GM18511 (cell line): ENCODE results near the gene GLIS1.

Experiments used
- ATAC-seq: cut with Tn5 transposase; IDR thresholded peaks from one replicate; pipeline ENCODE4 v1.9.1; 2021; ENCODE audit warnings: mild to moderate bottlenecking, moderate library complexity; ENCODE audit not compliant: unreplicated experiment

The GLIS1 gene

DNA sequence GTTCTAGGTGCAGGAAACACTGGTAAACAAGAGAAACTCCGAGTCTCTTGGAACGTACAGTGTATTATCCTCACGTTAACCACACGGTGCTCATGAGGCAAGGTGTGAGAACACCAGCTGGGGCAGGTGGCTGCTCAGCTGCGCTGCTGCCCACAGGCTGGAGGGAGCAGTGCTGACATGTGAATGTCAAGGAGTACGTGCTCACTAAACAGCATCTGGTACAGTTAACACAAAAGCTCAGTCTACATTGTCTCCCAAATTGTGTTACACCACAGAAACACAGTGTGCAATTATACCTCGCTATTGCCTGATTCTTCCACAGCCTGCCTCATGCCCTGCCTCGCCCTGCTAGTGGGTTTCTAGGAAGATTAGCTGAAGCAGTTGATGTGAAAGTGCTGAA lies 138.4 kb downstream of the GLIS1 start:
- no peak for ATAC-seq

DNA sequence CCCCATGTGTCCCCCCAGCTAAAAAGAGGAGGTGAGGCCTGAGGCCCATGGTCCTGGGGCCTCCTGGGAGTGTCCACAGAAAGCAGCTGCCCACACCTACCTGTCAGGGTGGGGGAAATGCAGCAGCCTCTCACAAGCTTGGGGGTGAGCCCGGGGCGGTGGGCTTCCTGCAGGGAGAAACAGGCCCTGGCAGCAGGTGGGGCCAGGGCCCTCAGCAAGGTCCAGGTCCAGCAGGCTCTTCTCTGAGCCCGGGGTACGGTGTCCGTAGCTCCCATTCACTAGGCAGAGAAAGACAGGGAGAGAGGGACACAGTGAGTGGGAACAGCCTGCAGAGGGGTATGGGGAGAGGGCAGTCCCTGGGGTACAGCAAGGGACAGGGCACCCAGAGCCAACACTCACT lies 139.0 kb downstream of the GLIS1 start:
- ATAC-seq = no peak

DNA sequence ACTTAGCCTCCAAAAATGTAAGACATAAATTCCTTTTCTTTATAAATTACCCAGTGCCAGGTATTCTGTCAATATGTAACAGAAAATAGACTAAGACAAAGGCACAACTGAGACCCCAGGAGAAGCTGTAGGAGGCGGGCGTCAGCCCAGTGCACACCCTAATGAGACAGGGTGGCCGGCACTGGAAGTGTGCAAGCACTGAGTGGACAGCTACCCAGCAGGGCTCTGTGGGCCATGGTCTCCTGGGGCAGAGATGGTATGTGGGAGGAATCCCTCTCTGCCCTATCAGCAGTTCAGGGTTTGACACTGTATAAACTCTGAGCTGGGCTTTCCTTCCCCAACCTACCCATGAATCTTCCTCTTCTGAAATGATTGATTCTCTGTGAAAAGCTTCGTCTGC lies 139.5 kb downstream of the GLIS1 start:
- ATAC-seq = no peak

DNA sequence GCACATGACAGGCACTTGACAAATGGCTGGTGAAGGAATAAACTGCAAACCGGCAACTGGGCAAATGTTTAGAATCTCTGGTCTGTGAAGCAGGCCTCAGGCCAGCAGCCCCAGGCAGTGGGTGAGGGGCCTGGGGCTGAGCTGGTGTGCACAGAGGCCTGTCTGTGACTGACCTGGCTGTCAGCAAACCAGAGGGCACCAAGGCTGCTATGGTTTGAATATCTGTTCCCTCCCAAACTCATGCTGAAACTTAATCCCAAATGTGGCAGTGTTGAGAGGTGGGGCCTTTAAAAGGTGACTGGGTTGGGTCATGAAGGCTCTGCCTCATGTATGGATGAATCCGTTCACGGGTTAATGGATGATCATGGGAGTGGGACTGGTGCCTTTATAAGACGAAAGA lies 140.0 kb downstream of the GLIS1 start:
- ATAC-seq = no peak

DNA sequence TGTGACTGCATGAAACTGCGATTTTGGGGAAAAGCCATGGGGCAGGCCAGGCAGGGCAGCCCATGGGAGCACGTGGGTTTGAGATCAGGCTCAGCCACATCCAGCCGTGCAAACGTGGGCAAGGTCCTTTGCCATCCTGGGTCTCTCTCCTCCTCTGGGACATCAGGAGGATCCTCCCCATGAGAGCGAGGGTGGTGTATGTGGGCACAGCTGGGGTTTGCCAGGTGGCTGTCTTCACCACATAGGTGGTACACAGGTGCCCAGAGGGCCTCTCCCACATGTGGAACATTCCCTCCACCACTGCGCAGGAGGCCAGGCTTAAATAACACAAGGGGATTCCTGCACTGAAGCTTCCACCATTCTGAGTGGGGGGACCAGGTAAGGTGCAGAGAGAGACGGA lies 143.1 kb downstream of the GLIS1 start:
- ATAC-seq = no peak

DNA sequence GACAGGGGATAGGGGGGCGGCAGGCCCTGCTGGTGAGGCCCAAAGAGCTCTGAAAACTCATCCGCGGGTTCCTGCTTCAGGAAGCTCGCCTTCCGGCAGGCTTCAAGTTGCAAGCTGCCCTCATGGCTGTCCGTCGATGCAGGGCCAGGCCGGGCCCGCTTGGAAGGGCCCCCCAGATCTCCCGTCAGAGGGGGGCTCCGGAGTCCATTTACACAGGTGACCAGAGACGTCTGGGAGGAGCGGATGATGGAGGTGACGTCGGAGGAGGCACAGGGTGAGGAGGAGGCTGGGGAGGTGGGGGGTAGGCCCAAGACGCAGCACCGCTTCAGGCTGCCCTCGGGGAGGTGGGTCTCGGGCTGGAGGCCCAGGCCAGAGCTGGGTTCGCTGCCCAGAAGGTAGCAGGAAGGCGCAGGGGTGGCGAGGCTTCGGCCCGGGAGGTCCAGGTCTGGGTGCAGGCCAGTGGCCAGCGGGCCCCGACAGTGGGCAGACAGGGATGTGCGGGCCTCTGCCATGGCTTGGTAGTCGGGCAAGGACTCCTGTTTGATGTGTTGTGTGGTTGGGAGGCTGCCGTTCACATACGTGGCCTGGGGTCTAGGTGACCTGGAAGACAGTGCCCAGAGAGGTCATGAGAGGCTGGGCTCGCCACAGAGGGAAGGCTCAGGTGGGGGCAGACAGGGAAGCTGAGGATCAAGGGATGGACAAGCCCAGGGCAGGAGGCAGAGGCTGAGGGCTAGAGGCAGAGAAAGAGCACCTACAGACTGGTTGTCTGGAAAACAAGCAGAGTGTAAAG lies 144.4 kb downstream of the GLIS1 start:
- no peak for ATAC-seq

DNA sequence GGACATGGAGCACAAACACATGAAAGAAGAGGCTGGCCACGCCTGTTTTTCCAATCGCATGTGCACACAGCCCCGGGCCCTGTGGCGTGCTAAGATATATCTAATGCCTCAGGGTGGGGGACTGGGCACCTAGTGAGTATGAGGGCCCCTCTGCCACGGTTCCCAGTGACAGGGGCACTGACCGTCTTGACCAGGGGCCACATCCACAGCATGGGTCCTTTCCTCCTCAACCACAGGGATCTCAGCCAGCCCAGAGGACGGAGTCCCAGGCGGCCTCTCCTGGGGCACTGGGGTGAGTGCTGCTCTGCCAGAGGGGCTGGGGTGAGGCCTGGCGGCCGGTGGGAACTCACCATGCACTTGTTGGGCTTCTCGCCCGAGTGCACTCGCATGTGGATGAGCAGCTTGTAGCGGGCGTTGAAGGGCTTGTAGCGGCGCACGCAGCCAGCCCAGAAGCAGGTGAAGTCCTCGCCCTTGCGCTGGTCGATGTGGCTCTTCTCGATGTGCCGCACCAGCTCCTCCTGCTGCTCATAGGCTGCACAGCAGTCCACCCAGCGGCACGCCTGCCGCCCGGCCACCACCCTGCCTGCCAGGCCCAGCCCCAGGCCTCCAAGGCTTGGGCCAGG lies 145.1 kb downstream of the GLIS1 start:
- ATAC-seq = no peak

DNA sequence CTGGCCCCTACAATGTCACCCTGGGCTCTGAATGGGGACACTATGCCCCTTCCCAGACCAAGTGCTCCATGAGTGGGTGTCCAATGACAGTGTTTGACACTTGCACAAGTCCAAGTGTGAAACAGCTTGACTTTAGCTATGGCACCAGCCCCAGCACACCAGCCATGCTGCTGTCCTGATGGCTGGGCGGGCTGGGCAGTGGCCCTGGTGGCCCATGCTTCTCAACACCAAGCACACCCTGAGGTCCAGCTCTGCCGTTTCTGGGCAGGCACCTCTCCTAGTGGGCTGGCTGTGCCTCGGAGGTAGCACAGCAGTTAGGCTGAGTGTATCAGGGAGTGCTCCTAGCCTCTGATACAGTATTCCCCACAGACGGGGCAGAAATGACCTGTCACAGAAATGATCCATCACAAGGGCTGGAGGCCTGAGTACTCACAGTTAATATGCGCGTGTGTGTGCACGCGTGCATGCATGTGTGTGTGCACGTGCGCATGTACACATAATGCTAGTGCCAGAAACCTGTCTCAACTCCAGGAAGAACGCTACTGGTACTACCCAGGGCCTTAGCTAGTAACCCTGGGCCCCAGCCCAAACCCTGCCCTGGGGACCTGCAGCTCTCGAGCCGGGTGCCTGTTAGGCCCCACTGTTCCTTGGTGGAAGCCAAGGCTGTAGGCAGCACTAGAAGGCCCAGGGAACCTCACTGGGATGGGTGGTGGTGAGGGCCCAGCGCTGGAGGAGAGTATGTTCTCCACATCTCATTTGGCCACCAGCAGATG lies 145.8 kb downstream of the GLIS1 start:
- ATAC-seq = no peak

DNA sequence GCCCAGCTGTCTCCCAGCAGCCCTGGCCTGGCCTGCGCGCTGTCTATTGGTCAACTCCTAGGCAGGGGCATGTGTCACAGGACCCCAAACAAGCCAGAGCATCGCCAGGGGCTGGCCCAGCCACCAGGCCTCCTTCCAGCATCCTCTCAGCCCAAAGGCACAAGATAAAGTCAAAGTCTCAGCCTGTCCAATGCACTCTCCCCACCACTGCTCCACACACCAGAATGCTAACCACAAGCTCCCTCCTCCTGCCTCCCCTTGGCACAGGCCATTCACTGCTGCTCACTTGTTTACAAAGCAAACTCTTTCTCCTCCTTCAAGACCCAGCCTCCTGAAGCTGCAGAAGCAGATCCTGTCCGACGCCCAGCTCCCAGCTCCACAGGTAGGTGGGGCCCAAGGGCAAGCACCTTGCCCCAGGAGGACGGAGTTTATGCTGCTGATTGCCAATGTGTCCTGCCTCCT lies 146.4 kb downstream of the GLIS1 start:
- no peak for ATAC-seq

DNA sequence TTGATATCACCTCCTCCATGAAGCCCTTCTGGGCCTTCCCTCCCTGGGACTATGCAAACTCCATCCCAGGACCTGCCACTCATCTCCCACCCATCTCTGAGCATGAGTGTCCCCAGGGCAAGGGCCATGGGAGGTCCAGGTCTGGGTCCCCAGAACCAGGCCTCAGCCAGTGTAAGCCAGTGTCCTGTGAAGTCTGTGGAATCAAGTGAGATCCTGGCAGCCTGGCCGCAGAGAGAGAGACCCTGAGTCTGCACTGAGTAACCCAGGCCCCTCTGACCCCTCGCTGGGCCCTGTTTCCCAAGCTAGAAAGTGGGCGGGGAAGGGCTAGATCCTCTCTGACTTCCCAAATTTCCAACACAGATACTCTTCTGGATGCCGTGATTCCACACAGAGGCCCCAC lies 147.0 kb downstream of the GLIS1 start:
- no peak for ATAC-seq

DNA sequence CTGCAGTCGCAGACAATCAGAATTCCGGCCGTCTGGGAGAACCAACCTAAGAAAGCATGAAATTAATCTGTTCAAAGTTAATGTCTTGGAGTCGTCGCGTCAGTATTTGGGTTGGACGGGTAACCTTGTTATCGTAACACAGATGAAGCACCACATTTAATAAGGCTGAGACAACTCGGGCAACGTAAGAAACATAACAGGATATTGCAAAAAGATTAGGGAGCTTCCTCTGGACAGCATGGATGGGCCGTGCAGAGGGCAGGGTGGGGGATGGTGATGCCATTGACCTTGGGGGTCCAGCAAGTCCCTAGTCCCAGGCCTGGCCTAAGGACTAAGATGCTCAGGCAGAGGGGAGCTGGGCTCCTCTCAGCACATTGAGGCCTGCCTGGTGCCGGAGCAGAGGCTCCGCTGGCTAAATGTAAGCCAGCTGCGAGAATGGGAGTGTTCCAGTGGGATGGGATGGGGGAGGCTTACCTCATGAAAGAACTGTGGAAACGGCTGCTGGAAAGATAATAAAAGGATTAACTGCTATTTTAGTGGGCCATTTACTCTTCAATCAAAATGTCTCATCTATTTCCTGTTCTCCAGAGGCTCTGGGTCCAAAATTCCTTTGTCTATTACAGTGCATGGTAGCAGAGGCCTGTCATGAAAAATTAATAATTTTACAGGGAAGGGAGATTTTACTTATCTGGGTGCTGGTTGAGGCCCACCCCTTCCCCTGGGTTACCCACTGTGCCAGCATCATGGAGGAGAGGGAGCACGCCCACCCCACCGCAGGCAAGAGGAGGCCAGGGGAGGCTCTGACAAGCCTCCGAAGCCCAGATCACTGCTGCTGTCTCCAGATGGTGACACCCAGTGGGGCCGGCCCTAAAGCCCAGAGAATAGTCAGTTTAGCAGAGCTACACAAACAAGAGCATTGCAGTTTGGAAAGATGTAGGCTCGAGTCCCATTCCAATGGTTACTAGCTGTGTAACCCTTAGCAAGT lies 148.1 kb downstream of the GLIS1 start:
- ATAC-seq = no peak

DNA sequence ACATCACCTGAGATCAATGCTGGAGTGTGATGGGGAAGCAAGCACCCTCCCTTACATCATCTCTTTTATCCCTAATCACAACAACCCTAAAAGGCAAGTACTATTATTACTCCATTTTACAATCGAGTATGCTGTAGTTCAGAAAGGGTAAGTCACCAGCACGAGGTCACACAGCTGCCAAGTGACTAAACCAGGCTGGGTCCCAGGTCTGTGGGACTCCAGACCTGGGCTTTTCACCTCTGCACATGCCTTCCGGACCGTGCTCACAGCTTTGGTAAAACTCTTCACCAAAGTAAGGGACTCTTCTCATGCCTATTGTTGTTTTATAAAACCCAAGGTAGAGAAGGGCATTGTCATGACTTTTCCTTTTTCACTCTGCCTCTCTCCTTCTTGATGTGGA lies 148.9 kb downstream of the GLIS1 start:
- ATAC-seq = no peak

DNA sequence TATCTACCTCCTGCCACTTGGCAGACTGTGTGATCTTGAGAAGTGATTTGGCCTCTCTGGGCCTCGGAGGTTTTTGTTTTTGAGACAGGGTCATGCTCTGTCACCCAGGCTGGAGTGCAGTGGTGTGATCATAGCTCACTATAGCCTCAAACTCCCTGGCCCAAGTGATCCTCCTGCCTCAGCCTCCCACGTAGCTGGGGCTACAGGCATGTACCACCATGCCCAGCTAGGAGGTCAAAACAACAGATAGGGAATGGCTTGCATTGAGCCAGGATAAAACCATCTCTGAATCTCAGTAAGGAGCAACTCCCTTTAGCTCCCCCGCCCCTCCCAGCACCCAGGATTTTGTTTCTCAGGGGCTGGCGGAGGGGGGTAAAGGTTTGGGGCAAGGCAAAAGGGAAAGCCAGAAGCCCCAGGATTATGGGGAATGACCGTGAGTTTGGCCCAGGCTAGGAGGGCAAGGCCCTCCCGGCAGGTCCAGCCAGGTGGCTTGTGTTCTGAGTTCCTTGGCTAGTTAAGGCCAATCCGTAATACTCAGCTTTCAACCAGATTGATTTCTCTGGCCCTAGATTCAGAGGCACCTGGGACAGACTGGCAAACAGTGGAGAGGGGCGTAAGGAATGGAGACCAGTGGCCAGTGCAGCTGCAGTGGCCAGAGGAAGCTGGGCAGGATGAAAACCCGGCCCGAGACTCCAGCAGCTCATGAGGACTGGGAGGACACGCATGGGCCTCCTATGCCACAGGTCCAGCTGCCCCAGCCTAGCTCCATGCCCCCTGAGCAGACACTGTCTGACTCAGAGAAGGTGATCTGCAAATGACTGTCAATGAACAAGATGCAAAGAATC lies 149.7 kb downstream of the GLIS1 start:
- ATAC-seq = no peak

DNA sequence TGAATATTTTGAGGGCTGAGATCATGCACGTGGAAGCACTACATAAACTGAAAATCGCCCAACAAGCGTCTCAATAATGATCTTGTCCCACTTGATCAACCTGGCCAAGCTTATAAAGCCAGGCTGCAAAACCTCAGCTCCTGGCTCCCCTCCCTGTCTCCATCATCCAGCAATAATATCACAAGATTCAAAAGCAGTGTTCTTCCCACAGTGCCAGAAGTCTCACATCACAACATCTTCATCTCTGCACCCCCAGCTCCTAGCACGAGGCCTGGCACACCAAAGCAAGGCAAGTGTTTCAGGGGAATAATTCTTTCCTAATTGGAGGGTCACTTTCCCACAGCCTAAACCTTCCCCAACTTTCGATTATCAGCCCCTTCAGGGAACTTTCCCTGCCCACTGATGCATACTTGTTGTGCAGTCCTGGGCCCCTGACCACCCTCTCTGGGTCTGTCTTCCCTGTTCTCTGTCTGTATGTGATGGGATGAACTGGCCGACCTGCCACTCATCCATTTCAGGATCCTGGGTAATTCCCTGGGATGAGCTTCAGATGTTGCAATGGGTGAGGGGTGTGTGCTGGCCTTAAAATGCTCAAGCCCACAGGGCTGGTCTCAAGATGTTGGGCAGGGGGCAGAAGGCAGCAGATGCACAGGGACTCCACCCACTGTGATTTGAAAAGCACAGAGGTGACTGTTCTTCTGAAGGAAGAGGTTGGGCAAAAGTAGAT lies 150.7 kb downstream of the GLIS1 start:
- ATAC-seq = no peak

DNA sequence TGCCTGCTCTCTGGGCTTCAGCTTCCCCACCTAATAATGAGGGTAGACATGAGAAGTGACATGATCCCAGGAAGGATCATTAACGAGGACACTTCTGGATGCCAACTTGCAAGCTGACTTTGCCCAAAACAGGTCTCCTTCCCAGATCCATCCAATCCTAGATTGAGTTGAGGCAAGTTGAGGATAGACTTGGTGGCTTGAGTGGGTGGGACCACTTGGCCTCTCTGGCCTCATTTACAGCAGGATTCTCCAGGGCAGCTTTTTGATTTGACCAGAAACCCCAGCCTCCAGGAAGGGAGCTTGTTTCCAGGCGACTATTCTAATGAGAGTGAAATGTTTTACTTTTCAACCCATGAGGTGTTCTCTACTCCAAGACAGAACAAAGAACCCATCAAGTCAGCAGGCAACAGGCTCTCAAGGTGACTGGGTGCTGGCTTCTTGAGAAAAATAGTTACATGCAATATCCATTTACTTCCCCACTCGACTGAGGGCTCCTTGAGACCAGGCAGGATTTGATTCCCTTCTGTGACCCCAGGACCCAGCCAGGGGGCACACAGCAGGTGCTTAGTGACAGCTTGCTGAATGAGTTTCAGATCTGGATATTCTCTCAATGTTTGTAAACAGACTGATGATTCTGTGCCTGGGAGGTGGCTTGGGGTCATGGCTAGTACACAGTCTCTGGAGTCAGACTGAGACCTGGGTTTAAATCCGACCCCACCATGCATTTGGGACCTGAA lies 151.5 kb downstream of the GLIS1 start:
- no peak for ATAC-seq

DNA sequence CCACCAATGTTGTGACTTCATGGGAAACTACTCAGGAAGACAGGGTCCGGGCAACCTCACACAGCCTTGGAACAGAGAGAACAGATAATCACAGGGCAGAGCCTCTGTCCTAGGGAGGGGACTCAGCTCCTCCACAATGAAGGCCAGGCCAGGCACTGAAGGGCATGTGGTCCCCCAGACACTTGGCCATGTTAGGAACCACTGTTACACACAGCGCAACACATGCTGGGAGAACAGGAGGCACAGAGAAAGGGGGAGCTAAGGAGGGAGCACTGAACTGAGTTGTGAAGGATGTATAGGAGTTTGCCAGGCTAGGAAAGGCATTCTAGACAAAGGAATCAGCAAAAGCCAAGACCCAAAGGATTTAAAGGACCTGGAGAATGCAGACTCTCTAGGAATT lies 152.2 kb downstream of the GLIS1 start:
- no peak for ATAC-seq

DNA sequence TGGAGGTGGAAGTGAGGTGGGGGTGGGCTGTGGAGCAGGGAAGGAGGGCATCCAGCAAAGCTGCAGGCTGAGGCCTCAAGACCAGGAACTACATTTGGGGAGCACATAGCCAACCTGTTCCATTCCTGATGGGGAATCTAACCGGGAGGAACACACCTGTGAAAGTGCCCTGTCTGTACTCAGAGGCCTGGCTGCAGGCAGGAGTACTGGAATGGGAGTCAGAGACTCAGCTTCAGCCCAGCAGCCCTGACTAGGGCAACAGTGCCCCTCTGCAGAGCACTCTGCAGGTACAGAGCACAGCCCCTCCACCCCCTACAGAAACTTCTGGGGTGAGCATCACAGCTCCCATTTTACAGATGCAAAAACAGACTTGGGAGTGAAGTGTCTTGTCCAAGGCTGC lies 153.4 kb downstream of the GLIS1 start:
- ATAC-seq = no peak

DNA sequence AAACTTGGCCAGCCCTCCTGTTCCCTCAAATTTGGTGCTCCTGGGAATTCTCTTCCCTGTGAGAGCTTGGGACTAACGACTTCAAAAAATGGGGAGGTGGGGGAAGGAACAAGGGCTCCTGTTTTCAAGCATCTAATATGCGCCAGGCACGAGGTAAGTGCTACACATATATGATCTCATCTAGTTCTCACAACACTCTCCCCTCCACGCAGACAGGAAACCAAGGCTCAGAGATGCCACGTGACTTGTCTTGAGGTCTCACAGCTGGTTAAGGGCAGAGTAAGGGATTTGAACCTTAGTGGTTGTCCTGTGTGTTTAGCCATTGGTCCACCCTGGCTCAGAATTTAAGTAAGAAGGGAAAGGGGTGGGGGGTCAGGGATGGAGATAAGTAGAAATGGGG lies 153.8 kb downstream of the GLIS1 start:
- no peak for ATAC-seq

DNA sequence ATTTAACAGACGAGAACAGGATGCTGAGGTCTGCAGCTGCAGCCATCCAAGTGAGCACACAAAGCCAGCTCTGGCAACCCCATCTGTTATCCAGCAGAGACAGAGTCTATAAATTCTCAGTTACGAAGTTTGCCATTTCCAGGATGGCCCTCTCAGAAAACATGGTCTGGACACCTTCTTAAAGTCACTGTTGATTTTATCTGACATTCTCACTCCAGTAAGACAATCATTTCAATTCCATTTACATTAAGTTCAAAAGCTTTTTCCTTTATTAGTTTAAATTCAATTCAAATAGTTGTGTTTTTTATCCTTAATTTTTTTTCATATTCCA lies 154.2 kb downstream of the GLIS1 start:
- ATAC-seq = no peak
